NB4 (cell line): Measurements from ENCODE around the gene MFAP5.

Source experiments
- DNase-seq: peaks from one replicate; pipeline ENCODE4 v3.0.0; 2010; ENCODE audit warnings: low read depth
- H3K4me3 ChIP-seq: one replicate; pipeline ENCODE4 v1.5.1; 2011; ENCODE audit warnings: mild to moderate bottlenecking, low read depth, low read length, moderate library complexity
- CTCF ChIP-seq: IDR thresholded peaks from one replicate; pipeline ENCODE4 v1.5.1; 2012; ENCODE audit warnings: low read depth, low read length
- MAX ChIP-seq: IDR thresholded peaks from 2 replicates; pipeline ENCODE4 v1.6.1; 2011; ENCODE audit warnings: low read depth, low read length
- MYC ChIP-seq: IDR thresholded peaks from 2 replicates; pipeline ENCODE4 v1.6.1; 2011; ENCODE audit warnings: low read depth, low read length
- POLR2A ChIP-seq: IDR thresholded peaks from 2 replicates; pipeline ENCODE4 v1.6.1; 2011; ENCODE audit warnings: mild to moderate bottlenecking; ENCODE audit not compliant: insufficient read length; ENCODE audit errors: extremely low read depth

The MFAP5 gene

DNA sequence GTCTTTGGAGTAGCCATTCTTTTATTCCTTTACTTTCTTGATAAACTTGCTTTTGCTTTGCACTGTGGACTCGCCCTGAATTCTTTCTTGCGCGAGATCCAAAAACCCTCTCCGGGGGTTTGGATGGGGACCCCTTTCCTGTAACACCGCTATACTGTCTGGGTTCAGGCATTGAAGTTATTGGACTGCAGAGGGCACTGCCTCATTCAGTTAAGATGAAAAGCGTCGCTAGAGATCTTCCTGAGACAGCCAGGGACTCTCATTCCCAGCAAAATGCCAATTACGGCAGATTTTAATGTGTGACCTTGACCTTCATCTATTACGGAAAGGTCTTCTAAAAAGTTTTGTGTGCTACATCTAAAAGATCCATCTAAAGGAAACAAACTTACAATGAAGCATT is 17.9 kb upstream of the MFAP5 start:
- H3K4me3 ChIP-seq = no peak overlapping the region
- DNase-seq = no peak
- TF ChIP-seq MAX (no peak), MYC (no peak), CTCF (no peak), POLR2A (no peak)

DNA sequence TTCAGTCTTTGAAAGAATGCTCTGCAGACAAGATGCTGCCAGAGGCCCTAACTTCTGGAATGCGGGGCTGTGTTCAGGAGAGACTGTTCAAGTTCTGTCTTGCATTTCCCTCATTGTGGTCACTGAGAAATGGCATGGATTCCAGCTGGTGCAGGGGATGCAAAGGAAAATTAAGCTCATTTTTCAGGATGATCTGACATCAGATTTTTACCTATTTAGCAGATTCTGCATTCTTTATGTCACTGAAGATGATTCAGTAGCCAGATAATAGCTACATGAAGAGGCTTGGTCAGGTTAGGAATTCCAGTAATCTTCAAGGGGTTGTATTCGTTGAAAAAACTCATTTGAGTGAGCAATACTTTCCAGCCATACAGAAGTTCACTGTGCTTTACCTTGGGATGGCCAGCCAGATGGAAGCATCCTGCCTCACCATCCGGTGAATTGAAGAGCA is 16.1 kb upstream of the MFAP5 start:
- DNase-seq = no peak
- no peak overlapping the region for H3K4me3 ChIP-seq
- TF ChIP-seq CTCF = no peak
- no peak for TF ChIP-seq MYC
- TF ChIP-seq POLR2A = no peak
- TF ChIP-seq MAX = no peak

DNA sequence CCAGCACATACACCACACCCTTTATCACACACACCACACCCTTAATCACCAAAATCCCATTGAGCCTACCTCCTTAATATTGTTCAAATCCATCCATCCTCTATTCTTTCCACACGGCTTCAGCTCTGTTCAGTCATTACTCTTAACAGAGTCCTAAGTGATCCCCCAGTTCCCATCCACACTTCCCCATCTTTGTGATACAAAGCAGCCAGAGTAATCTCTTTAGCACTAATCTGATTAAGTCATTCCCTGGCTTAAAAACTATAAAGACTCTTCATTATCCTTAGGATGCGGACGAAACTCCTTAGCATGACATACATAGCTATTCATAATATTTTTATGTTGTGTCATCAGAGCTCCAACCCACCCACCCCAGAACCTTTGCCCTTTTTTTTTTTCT is 14.7 kb upstream of the MFAP5 start:
- TF ChIP-seq CTCF (no peak), POLR2A (no peak), MAX (no peak)
- no peak for DNase-seq

DNA sequence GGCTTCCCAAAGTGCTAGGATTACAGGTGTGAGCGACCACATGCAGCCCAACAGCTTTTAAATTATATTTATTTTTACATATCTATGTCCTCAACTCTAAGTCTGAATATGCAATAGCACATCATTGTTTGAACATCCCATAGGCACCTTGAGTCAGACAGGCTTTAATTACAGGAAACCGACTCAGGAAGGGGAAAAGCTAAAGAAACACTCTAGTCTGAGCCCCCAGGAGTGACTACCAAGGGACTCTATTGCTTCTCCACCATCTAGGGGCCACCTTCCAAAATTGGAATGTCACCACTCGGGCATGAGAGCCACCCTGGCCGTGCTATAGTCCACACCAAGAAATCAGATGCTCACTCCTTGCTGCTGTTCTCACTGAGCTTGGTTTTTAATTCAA is 14.0 kb upstream of the MFAP5 start:
- H3K4me3 ChIP-seq = no peak overlapping the region
- TF ChIP-seq CTCF = no peak
- no peak for TF ChIP-seq MAX
- TF ChIP-seq POLR2A = no peak
- no peak for TF ChIP-seq MYC
- DNase-seq = no peak

More for the DNA sequence above, 14.7 kb upstream of the MFAP5 start:
- no peak overlapping the region for H3K4me3 ChIP-seq

- no peak for DNase-seq
- no peak overlapping the region for H3K4me3 ChIP-seq
- no peak for TF ChIP-seq MAX
- TF ChIP-seq MYC = no peak
- TF ChIP-seq CTCF = no peak
- no peak for TF ChIP-seq POLR2A
Measured at GRCh38 chr12:8675591-8676036, 13.0 kb upstream of the MFAP5 start.

GRCh38 chr12:8672381-8672780 is 9.8 kb upstream of the MFAP5 start:
- no peak for DNase-seq
- no peak overlapping the region for H3K4me3 ChIP-seq
- TF ChIP-seq MAX = no peak
- TF ChIP-seq MYC = no peak
- no peak for TF ChIP-seq POLR2A
- no peak for TF ChIP-seq CTCF
